Measurements from ENCODE around the gene SMARCC2.
"Not testable (repeated sequence)": the region's sequence is repeated elsewhere in the genome, so short reads cannot be mapped to it uniquely, and the experiment has no call there.

Gene SMARCC2

DNA sequence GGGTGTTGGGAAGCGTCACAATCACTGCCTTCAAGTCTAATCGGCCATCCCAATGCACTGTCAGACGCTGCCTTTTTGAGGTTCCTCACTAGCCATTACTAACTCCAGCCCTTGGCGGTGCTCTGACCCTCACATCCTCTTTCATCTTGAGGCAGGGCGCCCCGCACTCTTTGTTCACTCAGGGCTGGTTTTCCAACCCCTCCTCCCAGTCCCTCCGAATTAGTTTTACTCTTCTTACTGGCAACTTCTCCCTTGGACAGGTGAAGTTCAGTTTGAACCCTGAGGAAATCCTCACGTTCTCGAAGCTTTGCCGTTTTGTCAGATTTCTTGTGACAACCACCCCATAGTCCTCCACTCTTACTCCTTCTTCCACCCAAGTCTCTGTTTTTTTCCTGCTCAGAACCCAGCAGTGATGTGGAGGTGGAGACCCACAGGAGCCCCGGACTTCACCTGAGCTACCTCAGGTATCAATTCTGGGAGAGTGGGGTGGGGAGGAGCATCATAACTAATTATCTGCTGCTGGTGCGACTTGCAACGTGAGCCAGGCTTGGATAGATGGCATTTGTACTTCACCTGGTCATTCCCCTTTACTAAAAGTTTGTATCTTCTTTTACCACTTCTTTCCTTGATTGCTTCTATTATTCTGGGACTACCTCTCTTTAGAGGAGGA, 70.5 kb downstream of the SMARCC2 start:
- no peak for DNase-seq

DNA sequence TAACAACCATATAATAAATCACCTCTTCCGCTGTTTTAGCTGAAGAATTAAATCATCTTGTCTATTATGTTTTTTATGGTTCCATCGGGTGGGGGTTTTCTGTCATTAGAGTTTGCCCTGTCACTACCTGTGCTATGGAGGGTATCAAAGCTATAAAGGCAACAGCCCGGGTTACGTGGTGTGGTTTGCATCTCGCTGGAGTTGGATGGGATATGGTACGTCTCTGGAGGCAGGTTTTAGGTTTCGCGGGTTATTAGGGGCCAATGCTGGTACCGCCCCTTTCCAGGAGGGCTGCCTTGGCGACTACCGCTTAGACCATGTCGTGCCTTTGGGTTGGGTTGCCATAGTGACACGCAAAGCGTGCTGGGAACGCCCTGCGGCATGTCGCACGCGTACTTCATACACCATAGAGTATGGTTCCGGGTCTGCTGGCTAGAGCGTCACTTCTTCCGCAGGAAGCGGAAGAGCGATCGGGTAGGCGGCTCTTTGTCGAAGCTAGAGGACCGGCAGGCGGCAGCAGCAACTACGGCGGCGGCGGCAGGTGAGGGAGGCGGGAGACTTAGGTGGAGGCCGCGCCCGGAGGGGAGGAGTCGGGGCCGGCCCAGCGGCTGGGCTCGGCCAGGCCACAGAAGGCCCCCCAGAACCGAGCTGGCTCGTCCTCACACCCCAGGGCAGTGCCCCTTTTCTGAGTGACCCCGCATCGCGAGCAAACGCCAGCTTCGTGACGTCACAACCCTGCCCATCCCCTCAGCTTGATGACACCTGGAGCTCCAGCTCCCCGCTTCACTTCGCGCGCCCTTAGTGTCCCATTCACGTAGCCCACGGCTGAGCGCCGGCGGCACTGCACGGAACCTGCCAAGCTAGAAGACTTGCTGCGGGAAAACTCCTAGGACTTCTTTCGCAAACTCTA, 71.2 kb downstream of the SMARCC2 start, which contains the start of gene ZC3H10:
ZC3H10 (plus strand) TSS at position 489 of the 910 bp plus-strand sequence. CDS start 2,297 bp downstream, outside the sequence.
- peak; percentile 98 for DNase-seq

DNA sequence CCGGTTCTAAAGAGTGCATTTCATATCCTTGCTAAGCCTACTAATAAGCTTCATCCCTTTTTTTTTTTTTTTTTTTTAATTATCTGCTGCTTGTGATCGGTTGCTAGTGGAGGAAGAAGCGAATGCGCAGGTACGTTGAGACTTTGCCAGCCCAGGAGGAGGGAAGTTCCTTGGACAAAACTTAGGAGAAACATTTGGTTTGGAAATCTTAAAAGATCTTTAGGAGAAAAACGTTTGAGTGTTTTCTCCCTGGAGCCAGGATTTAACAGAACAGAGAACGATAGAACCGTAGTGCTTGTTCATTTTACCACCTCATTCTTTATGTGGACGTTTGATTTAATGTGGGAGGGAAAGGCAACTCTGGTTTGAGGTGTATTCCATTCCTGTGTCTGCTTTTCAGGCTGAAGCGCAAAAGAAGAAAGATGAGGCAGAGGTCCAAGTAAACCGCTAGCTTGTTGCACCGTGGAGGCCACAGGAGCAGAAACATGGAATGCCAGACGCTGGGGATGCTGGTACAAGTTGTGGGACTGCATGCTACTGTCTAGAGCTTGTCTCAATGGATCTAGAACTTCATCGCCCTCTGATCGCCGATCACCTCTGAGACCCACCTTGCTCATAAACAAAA, 72.1 kb downstream of the SMARCC2 start:
- DNase-seq: not testable (repeated sequence)

GRCh38 chr12:56116267-56117081, 72.8 kb downstream of the SMARCC2 start, which contains the start of gene RPL41:
RPL41 (plus strand) TSS chr12:56116633.
- peak; percentile 97 to 98 for DNase-seq

- no peak for DNase-seq
Observed at GRCh38 chr12:56115329-56115728, 74.0 kb downstream of the SMARCC2 start.

DNA sequence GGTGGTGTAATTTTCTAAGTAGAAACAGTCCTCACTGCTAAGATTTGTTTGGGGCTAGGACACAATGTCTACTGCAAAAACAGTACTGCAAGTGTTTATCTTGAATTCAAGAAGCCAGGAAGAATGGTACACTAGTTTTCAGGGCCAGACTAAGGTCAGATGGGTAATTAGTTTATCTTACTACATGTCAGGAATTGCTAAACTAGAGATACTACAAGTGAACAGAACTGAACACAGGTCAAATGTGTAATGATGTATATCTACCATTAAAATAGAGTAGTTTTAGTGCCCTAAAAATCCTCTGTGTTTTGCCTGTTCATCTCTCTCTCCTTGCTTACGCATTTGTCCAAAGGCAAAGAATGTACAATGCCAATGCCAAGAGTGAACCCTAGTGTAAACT, 75.2 kb downstream of the SMARCC2 start:
- no peak for DNase-seq

Measured in activated T-cell treated with anti-CD3 and anti-CD28 coated beads, Interleukin-2, amount 50 U/mL, for 48 hours (primary cell).